Esophagus mucosa (tissue), 1 donor: ENCODE data around the gene NPFFR1. TPM values are rescaled to one million over a fixed set of nuclear protein-coding genes. Genes with fewer than 3 reads are reported as not detected.

Source experiments
- ATAC-seq: fragments of 200-7000 bp; cut with Tn5 transposase; one replicate; pipeline ENCODE4 v1.9.1; 2020
- total RNA-seq: library from RNA; stranded (reverse); gene quantifications from one replicate; pipeline ENCODE4 v1.2.4, GENCODE V29; 2023
- donor health status: DM: yes; HTN: yes; CAD: no.

The NPFFR1 gene
- total RNA-seq, 1 donor from 2014 or later: 0.04 TPM

DNA sequence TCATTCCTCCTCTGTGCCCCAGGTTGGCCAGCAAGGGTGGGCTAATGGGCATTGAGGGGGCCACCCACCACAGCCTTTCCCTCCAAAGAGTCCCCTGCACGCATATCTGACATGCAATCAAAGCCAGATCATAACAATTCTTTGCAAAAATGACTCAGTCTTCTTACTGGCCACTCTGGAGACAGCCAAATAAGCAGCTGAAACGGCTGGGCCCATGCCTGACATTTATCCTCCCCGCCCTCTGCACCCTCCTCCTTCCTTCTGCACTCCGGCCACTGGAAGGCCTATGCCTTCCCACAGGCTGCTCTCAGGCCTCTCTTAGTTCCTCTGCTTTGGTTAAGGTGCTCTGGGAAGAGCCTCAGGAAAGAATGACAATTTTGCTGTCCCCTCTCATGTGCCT lies 29.2 kb upstream of the NPFFR1 start:
- ATAC-seq: peak; percentile 30

- ATAC-seq: no peak
Measured at GRCh38 chr10:70312249-70312648, 28.4 kb upstream of the NPFFR1 start.

GRCh38 chr10:70311698-70312097 lies 27.9 kb upstream of the NPFFR1 start:
- no peak for ATAC-seq

GRCh38 chr10:70309661-70310060 lies 25.9 kb upstream of the NPFFR1 start:
- ATAC-seq: no peak

DNA sequence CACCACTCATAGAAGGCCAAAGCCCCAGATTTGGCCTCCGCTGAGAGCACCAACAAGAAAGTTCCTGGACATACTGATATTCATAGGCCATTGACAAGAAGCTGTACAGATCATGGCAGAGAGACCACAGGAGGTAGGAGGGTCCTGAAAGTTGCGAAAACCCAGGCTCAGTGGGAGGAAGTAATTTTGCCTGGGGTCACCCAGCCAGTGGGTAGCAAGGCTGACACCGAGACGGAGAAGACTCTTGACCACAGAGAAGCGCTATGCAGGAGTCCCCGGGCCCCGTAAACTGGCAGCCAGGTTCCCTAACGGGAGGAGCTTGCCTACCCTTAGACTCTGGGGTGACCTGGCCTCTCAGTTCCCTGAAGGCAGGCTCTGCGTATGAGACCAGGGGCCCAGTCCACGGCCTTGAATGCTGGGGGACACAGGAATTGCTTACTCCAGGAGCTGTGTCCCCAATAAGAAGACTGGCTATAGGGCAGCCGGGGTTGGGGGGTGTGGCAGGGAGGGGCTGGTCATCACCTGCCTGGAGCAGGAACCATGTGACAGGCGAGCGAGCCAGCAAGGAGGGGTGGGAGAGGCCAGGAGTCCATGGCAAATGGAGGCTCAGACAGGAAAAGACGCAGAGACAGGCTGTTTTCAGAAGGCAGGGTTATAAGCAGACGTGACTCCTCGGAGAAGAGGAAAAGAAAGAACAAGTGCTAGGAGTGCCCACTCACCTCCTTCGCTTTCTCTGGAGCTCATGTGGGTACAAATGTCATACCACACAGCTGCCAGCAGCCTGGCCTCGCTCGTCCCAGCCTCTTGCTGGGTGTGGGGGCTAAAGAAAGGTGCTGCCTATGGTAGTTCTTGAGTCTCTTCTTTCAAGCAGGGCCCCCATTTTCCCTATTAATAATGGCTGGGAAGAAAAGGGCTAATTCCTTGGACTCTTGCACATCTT lies 24.6 kb upstream of the NPFFR1 start:
- no peak for ATAC-seq

GRCh38 chr10:70306886-70307520 lies 23.2 kb upstream of the NPFFR1 start:
- no peak for ATAC-seq

DNA sequence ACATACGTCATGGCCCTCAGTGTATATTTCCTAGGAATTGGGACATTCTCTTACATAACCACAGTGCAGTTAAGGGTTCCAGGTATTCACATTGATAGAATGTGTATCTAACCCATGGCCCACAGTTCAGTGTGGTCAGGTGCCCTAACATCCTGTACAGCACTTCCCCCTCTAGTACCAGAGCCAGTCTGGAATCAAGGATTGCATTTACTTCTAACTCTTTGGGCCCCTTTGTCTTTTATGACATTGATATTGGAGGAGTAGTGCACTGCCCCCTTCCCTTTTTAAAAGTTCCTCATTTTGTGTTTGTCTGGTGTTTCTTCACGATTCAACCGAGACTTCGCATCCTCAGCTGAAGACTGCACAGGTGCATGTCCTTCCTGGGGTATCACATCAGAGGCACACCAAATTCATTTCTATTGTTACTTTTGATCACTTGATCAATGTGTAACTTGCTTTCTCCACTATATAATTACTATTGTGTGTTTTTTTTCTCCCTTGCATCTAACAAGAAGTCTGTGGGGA lies 22.4 kb upstream of the NPFFR1 start:
- no peak for ATAC-seq

- no peak for ATAC-seq
Measured at GRCh38 chr10:70303730-70304129, 19.9 kb upstream of the NPFFR1 start.

DNA sequence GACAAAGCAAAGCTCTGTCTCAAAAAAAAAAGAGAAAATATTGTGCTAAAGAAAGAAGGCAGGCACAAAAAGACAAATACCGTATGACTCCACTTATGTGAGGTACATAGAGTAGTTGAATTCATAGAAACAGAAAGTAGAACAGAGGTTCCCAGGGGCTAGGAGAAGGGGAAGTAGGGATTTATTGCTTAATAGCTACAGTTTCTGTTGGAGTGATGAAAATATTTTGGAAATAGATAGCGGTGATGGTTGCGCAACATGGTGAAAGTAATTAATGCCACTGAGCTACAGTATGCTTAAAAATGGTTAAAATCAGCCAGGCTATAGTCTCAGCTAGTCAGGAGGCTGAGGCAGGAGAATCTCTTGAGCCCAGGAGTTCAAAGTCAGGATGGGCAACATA lies 18.5 kb upstream of the NPFFR1 start:
- no peak for ATAC-seq

GRCh38 chr10:70300908-70301597 lies 17.2 kb upstream of the NPFFR1 start:
- no peak for ATAC-seq

- no peak for ATAC-seq
Measured at GRCh38 chr10:70300461-70300860, 16.7 kb upstream of the NPFFR1 start.

DNA sequence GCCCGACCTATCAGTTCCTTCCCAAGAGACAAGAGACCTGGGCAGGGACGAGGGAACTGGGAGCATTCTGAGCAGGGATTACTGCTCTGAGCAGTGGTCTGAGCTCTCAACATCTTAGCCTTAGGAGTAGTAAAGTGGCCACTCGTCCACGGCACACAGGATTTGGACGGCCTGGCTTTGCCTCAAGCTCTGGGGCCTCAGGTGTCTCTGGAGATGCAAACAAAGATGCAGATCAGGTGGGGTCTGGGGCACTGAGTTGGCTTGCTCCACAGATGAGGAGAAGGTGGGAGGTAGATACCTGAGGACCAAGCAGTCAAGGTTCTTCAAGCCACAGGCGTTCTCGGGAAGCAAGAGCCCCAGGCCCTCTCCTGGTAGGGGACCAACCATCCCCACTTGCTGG lies 16.1 kb upstream of the NPFFR1 start:
- ATAC-seq: no peak

GRCh38 chr10:70298393-70298792 lies 14.6 kb upstream of the NPFFR1 start:
- ATAC-seq: no peak

DNA sequence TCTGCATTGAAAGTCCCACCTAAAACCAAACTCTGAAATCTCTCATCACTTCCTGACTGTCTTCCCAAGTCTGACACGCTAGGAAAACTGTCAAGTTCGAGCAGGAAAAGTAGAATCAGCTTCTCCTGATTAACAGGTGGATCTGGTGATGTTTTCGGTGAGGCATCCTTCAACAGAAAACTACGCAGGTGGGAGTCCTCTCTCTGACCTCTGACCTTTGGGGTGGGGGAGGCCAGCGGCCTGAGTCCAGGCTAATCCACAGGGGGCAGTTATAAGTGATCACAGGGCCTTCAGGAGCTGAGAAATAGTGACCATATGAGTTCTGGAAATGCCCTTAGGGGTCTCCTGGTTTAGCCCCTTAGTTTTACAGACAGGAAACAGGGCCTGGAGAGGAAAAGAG lies 13.4 kb upstream of the NPFFR1 start:
- ATAC-seq: no peak

DNA sequence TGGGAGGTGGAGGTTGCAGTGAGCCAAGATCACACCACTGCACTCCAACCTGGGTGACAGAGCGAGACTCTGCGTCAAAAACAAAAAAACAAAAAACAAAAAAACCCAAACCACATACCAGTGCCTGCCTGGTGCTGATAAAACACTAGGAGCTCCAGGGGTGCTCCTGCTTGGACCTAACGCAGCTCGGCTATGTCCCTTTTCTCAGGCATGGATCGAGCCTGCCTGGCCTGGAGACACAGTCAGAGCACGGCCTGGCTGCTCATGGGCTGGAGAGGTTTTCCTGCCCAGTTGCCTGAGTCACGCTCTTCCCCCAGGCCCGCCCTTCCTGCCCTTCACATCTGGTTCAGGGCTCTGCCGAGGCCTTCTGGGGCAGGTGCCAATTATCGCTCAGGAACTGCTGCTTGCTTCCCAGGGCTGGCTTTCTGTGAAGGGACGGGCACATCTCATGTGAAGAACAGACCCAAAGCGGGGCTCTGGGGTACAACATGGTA lies 12.6 kb upstream of the NPFFR1 start:
- ATAC-seq: peak; percentile 94

DNA sequence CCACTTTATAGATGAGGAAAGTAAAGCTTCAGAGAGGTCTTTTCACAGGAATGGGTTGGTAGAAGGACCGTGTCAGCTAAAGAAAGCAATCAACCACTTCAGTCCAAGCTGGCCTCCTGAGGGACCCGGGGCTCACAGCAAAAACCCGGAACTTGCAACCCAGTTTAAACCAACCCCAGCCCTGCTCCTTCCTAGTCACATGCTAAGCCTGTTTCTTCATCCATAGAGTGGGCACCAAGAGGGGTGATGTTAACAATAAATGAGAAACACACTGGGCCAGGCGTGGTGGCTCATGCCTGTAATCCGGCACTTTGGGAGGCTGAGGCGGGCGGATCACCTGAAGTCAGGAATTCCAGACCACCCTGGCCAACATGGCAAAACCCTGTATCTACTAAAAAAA lies 12.1 kb upstream of the NPFFR1 start:
- no peak for ATAC-seq

DNA sequence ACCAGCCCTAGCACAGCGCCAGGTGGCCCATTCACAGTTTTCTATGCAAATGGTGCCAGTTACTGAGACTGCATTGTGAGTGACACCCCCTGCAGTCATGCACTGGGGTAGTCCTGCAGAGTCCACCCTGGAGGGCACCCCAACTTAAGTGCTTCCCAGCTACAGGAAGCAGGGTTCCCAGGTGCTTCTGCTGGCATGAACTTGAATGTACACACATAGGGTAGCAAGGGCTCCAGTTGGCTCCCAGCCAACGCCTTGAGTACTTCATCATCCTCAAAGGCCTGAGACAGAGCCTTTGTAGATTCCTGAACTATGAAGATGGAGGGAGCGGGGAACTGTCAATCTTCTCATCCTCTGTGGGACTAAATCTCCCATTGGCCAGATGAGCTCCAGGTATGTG lies 11.5 kb upstream of the NPFFR1 start:
- no peak for ATAC-seq

DNA sequence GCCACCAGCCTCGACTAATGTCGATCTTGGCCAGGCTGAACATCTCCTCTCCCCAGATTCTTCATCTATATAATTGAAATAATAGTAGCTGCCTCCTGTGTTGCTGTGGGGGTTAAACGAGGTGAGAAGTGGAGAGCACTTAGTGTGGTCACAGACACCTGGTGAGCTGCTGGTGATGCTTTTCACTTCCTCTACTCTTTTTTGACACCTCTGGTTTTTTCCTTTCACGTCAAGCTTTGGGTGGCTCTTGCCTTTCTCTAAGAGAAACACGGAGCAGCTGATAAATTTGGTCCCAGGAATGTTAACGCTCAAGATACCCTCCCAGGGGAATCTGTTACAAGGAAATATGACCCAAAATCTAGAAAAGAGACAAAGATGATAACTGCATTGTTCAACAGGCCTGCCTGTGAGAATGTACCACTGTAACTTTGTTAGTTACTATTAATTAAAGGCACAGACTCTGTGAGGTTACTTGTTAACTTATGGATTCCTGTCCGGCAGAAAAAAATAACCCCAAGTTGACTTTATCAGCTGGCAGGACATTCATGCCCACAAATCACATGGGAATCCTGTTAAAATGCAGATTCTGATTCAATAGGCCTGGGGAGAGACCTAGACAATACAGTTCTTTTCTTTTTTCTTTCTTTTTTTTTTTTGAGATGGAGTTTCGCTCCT lies 9.5 kb upstream of the NPFFR1 start:
- ATAC-seq: no peak

DNA sequence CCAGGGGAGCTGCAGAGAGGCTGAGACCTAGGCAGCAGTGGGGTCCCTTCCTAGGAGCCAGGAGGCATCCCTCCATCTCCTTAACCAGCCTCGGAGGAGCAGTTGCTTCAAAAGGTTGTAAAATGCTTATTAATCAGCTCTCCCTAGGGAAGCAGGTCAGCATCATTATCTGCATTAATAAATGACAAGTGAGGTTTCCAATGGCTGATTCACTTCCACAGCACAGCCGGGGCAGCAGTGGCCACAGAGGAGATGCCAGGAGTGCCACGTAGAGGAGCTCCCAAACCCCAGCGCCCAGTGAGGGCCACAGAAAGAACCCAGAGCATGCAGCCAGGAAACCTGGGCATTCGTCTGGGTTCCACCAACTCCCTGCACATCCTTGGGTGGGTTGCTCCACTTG lies 8.2 kb upstream of the NPFFR1 start:
- no peak for ATAC-seq

GRCh38 chr10:70289739-70290138 lies 5.9 kb upstream of the NPFFR1 start:
- ATAC-seq: no peak

GRCh38 chr10:70286616-70287015 lies 2.8 kb upstream of the NPFFR1 start:
- no peak for ATAC-seq

GRCh38 chr10:70285476-70285831 lies 1.6 kb upstream of the NPFFR1 start:
- no peak for ATAC-seq
